22Rv1 (cell line): Measurements from ENCODE around the gene NDOR1.
A peak's percentile ranks its signal among the peaks of the same experiment; 100 is the strongest.

ENCODE experiments used
- H3K27ac ChIP-seq: fragments of 450-650 bp; 2 replicates; pipeline ENCODE4 v1.5.1; 2017
- ZFX ChIP-seq: fragments of 450-650 bp; IDR thresholded peaks from 2 replicates; pipeline ENCODE4 v1.6.1; 2017; ENCODE audit warnings: antibody characterized with exemption, borderline replicate concordance
- TF ChIP-seq, protein P1 (sequence below): fragments of 450-650 bp; IDR thresholded peaks from 2 replicates; pipeline ENCODE4 v1.5.1; 2017; ENCODE audit warnings: mild to moderate bottlenecking

The NDOR1 gene

DNA sequence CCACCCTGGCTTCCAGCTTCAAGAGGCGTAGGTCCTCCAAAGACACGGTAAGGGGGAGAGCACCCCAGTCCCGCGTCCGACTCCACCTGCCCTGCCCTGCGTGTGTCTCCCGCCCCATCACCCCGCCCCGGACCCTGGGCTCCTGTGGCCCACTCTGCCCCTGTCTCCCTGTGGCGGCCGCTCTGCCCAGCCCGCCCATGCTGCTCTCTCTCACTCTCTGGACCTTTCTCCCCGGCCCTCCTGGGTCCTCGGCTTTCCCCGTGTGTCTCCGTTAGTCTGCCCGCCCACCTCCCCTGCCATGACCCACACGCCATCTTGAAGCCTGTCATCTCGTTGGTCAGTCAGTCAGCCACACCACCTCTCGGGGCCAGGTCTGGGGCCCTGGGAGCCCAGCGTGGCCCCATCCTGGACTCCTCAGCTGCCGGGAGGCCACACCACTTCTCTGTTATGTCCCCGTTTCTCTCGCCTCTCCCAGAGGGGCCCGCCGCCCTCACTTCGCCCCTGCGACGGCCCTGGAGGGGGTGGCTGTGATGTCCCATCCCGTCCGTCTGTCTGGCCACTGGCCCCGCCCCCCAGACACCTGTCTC is 40.2 kb upstream of the NDOR1 start:
- H3K27ac ChIP-seq: 0 out of 2 replicates have a peak overlapping the region, but pooled peaks have one; percentile 93
- no peak for TF ChIP-seq ZFX
- TF ChIP-seq, protein P1, sequence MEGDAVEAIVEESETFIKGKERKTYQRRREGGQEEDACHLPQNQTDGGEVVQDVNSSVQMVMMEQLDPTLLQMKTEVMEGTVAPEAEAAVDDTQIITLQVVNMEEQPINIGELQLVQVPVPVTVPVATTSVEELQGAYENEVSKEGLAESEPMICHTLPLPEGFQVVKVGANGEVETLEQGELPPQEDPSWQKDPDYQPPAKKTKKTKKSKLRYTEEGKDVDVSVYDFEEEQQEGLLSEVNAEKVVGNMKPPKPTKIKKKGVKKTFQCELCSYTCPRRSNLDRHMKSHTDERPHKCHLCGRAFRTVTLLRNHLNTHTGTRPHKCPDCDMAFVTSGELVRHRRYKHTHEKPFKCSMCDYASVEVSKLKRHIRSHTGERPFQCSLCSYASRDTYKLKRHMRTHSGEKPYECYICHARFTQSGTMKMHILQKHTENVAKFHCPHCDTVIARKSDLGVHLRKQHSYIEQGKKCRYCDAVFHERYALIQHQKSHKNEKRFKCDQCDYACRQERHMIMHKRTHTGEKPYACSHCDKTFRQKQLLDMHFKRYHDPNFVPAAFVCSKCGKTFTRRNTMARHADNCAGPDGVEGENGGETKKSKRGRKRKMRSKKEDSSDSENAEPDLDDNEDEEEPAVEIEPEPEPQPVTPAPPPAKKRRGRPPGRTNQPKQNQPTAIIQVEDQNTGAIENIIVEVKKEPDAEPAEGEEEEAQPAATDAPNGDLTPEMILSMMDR: no peak

DNA sequence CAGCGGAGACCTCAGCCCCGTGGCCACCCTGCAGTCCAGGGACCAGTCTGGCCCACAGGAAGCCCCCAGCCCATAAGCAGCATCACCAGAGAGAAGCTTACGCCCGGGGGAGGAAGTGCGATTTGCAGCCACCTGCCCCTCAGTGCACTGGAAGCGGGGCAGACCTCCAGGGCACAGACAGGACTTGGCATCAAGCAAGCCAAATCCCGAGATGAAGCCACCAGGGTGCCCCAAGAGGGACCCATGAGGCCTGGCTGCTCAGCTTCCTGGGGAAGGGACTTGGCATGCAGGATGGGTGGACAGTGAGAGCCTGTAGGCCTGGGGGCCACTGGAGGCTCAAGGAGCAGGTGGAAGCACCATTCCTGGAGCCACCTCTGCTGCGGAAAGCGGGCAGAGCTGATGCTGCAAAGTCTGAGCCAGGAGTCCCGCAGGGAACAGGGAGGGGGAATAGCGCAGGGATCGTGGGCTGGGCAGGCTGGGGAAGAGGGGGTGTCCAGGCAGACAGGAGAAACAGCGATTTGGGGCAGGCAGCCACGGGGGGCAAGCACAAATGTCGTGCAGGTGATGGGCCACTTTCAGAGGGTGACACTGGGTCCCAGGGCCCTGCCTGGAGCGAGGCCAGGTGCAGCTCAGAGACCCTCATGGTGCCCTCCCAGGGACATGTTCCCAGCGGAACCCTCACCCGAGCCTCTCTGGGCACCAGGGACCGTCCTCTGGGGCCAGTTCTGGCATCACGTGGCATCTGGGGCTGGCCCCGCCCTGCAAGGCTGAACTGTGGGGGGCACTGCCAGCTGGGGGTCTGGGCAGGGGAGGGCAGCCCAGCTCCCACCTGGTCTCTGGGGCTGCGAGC is 38.9 kb upstream of the NDOR1 start:
- TF ChIP-seq ZFX: no peak
- TF ChIP-seq, protein P1: no peak
- H3K27ac ChIP-seq: peak overlapping the region; percentile 98

DNA sequence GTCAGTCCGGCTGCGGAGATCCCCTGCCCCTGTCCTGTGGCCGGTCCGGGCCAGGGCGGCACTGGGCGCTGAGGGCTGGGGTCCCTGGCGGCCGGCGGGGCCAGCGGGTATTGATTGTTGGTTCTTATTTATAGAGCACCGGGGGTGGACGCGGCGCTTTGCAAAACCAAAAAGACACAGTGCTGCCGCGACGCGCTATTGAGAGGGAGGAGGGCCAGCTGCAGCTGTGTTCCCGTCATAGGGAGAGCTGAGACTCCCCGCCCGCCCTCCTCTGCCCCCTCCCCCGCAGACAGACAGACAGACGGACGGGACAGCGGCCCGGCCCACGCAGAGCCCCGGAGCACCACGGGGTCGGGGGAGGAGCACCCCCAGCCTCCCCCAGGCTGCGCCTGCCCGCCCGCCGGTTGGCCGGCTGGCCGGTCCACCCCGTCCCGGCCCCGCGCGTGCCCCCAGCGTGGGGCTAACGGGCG is 38.2 kb upstream of the NDOR1 start:
- peak overlapping the region; percentile 98 for H3K27ac ChIP-seq
- TF ChIP-seq, protein P1: no peak
- no peak for TF ChIP-seq ZFX

DNA sequence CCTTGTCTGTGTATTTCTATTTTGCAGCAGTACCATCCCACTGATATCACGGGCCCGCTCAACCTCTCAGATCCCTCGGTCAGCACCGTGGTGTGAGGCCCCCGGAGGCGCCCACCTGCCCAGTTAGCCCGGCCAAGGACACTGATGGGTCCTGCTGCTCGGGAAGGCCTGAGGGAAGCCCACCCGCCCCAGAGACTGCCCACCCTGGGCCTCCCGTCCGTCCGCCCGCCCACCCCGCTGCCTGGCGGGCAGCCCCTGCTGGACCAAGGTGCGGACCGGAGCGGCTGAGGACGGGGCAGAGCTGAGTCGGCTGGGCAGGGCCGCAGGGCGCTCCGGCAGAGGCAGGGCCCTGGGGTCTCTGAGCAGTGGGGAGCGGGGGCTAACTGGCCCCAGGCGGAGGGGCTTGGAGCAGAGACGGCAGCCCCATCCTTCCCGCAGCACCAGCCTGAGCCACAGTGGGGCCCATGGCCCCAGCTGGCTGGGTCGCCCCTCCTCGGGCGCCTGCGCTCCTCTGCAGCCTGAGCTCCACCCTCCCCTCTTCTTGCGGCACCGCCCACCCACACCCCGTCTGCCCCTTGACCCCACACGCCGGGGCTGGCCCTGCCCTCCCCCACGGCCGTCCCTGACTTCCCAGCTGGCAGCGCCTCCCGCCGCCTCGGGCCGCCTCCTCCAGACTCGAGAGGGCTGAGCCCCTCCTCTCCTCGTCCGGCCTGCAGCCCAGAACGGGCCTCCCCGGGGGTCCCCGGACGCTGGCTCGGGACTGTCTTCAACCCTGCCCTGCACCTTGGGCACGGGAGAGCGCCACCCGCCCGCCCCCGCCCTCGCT is 37.5 kb upstream of the NDOR1 start:
- no peak for TF ChIP-seq ZFX
- TF ChIP-seq, protein P1: no peak
- H3K27ac ChIP-seq: peak overlapping the region; percentile 98

DNA sequence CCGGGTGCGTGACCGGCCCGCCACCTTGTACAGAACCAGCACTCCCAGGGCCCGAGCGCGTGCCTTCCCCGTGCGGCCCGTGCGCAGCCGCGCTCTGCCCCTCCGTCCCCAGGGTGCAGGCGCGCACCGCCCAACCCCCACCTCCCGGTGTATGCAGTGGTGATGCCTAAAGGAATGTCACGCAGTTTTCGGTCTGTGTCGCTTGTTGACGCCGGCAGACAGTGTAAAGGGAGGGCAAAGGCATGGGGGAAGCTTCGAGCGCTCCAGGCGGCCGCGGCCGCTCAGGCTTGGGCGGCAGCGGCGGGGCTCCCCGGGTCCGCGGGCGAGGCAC is 37.0 kb upstream of the NDOR1 start:
- peak overlapping the region; percentile 98 for H3K27ac ChIP-seq
- no peak for TF ChIP-seq ZFX
- TF ChIP-seq, protein P1: no peak

DNA sequence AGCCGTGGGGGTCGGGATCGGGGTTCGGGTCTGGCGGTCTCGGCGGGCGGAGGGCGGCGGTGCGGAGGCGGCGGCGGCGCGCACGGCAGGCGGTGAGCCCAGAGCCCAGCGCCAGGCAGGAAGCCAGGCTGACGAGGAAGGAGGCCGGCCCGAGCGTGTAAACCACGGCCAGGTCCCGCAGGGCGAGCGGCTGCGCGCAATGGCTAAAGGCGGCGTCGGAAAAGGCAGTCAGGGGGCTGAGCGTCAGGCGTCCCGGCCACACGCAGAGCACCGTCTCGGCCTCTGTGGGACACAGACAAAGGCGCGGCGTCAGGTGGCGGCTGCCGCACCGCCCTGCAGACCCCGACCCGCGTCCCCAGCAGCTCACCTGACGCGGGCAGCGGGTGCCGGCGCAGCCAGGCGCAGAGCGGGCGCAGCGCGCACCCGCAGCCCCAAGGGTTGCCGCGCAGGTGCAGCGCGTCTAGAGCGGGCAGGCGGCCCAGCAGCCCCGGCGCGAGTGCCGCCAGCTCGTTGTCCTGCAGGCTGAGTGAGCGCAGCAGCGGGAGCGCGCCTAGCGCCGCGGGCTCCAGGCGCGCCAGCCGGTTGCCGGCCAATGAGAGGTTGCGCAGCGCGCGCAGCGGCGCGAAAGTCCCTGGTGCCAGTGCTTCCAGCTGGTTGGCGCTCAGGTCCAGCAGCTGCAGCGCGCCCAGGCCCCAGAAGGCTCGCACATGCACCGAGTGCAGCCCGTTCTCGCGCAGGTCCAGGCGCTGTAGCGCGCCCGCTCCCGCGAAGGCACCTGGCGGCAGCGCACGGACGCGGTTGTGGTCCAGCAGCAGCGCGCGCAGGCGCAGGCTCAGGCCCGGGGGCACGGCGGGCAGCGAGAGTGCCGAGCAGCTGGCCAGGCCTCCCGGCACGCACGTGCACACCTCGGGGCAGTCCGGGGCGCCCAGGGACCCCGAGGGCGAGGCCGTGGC is 36.3 kb upstream of the NDOR1 start:
- TF ChIP-seq ZFX: no peak
- TF ChIP-seq, protein P1: no peak
- peak overlapping the region; percentile 98 for H3K27ac ChIP-seq
